HG03571 (cell line): ENCODE data around the gene SERPINB5.

Experiments used
- ATAC-seq: cut with Tn5 transposase; IDR thresholded peaks from one replicate; pipeline ENCODE4 v1.9.1; 2021; ENCODE audit not compliant: unreplicated experiment

The SERPINB5 gene

DNA sequence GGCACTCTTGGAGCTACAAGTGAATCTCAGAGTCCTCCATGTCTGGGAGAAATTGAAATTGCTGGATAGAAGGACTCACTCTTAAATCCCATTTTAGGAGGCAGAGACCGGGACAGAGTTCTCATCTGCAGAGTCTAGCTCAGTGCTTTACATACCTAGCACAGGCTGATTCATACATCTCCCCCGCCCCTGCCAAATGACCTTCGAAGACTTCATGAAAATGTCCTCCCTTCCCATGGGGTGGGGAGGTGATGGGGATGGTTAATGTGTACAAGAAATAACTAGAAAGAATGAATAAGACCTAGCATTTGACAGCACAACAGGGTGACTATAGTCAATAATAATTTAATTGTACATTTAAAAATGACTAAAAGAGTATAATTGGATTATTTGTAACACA, 8.2 kb upstream of the SERPINB5 start:
- ATAC-seq = no peak

DNA sequence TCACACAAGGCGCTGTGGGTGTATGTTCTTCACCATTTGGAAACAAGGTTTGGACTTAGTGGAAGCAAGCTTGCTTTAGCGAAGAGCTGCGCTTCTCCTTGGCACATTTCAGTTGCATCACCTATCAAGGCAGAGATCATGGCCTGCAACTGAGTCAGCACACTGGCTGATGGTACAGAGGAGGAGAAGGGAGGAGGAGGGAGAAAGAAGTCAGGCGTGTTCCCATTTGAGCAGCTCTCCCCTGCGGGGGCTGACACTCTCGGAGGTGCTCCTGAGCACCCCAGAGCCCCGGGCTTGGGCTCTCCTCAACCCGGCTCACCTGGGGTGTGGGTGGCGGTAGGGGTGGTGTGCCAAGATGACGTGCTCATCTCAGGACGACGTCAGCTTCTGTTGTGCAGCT, 6.0 kb upstream of the SERPINB5 start:
- ATAC-seq = no peak

DNA sequence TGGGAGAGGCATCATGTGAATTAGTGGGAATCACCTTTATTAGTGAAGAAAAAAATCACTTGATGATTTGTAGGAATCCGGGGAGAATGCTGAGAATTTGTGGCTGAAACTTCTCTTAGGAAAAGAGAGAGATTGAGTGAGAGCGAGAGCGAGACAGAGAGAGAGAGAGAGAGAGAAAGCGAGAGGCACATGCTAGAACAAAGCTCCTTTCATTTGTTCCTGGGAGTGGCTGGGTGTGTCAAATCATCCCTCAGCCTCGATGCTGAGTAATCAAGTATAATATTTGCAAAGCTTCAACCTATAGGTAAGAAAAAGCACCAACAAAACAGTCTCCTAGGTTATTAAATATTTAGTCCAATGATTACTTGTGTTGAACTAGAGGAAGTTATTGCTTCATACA, 4.4 kb upstream of the SERPINB5 start:
- ATAC-seq = no peak

DNA sequence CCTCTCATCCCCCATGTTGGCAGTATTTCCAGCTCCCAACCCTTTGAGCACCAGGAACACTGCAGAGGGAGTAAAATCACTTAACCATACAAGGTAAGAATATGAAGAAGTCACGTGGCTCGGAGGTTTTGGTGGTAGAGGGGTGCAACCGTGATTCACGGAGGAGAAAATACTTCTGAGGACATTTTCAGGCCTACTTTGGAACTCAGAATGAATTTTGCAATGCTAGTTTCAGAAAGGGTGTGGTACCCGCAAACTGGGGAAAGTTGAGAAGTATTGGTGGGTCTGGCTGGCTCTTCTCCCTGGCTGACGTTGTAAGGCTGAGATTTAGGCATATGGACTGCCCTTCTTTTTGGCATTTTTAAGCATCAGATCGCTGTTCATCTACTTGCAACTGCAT, 442 bp downstream of the SERPINB5 start:
- no peak for ATAC-seq

DNA sequence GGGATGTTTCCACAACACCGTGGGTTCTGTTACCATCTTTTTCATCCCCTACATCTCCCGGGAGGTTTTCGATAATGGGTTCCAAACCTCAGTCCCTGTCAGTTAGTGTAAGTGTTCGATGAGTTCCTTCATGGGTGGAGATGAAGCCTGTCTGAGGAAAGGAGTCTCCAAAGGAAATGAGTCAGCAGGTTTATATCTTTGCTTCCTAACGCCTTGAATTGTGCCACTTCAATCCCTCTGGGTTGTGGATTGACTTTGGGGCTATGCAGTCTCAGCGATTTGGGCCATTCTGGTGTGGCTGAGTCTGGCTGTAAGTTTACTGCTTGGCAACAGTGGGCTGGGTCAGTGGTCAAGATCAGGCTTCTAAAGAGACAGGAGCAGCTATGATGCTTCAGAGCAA, 1.2 kb downstream of the SERPINB5 start:
- no peak for ATAC-seq

DNA sequence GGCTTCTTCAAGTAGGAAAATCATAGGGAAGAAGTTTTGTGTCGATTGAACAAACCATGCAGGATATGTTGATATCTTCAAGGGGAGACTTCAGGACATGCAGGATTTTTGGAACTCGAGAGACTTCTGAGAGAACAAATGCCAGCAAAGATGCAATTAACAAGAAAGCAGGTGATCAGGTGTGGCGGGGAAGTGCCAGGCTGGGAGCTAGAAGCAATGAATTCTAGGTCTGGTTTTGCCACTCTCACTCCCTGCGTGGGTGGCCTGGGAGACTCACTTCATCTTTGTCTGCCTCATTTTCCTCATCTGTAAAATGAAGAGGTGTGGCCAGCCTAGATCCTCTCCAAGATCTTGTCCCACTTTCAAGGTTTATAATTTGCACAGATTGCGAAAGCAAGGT, 3.1 kb downstream of the SERPINB5 start:
- no peak for ATAC-seq

DNA sequence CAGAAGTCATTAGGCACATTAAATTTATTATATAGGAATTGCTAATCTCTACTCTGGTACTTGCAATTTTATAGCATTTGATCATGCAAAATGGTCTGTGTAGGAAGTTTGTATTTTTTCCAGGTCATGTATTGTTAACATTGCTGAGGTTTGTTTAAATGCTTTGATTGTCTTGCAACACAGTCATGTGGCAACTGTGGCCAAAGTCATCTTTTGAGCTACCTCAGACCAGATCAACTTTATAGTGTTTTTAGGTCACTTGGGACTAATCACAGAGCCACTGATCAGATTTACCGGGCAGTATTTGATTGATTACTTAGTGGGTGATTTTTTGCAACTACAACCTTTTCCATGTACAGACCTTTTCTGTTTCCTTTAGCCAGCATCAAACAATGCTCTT, 3.7 kb downstream of the SERPINB5 start:
- ATAC-seq = no peak

DNA sequence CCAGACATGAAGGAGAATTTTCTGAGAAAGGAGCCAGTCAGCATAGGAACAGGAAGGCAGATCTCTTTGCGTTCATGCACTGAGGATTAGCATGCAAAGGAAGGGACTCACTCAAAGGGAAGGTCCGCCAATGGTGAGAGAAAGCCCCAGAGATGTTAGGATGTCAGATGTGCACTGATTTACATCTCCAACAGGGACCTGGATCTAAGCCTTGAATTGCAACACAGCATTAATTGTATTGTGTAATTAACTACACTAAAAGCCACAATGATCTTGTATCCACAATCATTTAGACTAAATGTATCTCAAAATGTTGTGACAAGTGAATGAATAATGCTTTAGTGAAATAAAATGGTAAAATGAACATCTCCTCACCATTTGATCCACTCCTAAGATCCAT, 4.2 kb downstream of the SERPINB5 start:
- ATAC-seq = no peak

DNA sequence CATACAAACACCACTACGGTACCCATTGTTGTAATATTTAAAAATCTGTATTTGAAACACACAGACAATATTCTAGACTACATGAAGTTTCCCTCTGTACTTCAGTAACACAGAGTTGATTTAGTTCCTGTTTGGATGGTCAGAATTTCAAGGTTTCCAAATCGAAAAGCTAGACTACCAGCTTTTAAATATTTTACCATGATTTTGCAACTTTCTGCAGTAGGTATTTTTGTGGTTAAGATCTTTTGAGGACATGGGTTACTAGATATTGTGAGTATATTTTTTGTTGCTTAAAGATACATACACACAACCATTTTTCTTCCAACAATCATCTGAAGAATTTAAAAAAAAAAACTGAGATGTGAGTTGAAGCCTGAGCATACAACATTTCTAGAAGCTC, 10.9 kb downstream of the SERPINB5 start:
- no peak for ATAC-seq

DNA sequence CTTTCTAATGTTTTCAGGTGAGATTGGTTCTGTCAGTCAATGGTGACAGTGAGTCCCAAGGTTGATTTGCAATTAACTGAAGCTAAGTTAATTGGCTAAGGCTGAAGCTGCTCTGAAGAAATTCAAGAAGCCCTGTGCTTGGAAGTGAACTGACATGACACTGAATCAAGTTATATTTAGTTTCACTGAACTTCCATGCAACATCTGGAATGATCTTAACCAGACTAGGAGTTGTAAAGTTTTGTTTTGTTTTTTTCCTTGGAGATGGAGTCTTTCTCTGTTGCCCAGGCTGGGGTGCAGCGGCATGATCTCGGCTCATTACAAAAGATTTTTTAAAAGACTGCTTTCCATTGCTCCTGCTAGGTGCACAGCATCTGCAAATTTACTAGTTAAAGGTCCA, 11.4 kb downstream of the SERPINB5 start:
- no peak for ATAC-seq

DNA sequence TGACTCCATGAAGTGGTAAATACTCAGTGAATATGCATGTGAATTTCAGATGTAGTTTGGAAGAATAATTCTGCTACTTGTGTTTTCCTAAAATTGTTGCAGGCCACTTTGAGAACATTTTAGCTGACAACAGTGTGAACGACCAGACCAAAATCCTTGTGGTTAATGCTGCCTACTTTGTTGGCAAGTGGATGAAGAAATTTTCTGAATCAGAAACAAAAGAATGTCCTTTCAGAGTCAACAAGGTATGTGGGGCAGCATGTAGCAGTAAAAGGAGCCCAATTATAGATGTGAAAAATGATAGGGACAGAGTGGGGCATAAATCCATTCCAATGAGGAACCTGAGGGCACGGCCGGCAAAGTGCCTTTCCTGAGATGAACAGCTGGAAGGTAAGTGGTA, 16.1 kb downstream of the SERPINB5 start:
- ATAC-seq = no peak

DNA sequence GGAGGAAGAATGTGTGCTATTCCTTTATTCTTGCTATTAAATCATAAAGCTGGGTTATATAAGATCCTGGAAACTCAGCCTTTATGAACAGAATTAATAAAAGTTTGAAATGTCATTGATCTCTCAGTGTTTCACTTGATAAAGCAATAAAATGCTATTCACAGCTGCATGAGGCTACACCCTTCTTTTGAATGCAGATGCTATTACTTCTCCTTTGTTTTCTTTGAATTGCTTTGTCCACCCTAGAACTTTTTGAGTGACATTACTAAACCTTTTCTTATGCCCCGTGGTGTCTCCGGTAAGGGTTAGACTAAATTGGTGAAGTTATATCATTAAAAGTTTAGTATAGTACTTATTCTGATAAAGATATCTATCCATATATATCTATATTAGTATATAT, 18.9 kb downstream of the SERPINB5 start:
- no peak for ATAC-seq

DNA sequence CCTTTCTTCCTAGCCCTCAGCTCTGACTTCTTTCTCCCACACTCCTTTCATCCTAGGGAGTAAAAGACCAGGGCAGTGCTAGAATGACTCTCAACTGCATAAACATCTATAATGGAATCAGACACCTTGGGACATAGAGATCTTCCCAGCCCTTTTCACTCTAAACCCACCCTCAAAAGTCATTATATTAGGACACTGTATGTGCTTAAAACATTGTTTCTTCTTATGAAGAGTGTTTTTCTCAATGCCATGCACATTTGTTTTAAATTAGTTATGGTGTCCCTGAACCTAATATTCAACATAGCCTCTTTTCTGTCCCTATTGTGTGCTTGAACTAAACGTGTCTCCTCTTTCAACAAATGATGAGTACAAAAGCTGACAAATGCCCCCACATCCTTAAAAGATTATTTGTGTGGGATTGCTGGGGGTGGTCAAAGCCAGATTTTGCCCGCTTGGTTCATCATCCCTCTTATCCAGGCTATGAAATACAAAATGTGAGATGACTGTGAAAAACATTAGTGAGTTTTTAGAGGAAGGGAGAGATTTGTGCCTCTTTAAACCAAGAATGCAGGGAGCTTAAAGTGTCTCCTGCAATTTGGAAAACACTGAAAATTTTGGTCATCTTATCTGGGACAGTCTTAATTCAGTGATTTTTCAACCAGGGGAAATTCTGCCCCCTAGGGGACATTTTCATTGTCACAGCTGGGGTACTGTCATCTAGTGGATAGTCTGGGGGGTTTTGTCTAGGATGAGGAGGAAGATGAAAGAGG, 29.0 kb downstream of the SERPINB5 start:
- ATAC-seq = no peak

DNA sequence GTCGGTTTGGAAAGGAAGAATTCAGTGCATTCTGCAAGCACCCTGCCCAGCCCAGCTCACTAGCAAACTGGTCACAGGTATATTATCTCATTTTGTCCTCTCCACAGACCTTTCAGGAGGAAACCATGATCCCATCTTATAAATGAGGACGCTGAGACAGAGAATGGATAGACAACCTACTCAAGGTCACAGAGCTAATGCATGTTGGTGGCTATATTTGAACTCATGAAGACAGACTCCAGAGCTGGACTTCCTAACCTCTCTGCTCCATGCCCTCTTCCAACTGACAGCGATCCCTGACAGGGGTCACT, 29.5 kb downstream of the SERPINB5 start:
- ATAC-seq = no peak

DNA sequence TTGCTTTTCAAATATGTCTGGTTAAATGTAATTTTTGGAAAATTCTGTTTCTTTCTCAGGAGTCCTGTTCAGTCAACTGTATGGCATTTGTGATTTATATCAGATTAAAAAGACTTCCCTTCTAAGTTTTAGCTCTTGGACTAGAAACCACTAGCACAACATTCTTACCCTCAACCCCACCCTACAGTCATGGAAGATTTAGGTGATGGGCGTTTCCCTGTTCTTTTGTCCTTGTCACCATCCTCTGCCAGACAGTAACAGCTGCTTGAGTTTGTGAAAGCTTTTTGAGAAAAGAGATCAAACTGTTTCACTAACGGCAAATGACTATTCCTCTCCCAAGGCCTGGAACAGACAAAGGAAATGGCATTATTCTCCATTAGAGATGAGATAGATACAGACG, 31.8 kb downstream of the SERPINB5 start:
- no peak for ATAC-seq

DNA sequence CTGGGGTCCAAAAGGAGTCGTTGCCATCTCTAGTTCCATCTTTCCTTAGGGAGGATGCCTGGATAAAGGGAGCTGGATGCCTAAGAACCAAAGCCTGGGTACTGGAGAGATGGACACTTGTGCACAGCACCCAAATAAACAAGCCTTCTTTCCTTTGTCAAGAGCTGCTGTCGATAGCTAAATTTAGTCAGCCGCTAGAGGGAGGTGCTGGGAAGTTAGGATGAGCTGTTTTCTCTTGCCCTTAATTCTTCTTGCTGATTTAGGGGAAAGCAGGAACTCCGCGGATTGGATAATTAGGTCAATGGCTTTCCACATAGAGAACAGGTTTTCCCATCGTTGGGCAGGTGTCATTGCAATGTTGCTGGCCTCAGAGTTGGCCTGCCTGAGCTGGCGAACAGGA, 34.5 kb downstream of the SERPINB5 start:
- ATAC-seq = no peak

DNA sequence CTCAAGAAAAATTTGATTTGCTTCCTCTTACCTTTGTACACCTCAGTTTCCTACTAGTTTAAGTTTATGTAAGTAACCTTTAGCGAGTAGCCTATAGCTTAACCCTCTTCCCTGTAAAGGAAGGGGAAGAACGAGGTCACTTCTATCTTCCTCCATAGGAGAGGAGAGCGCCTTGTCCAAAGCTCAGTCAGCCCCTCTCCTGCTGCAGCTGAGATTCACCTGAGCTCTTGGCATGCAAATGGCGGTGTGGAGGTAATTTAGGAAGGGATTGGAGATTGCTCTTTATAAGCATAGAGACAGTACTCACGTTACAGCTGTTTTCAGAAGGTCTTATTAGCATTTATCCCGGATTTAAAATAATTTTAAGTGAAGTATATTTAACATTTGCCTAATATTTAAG, 37.6 kb downstream of the SERPINB5 start:
- no peak for ATAC-seq

DNA sequence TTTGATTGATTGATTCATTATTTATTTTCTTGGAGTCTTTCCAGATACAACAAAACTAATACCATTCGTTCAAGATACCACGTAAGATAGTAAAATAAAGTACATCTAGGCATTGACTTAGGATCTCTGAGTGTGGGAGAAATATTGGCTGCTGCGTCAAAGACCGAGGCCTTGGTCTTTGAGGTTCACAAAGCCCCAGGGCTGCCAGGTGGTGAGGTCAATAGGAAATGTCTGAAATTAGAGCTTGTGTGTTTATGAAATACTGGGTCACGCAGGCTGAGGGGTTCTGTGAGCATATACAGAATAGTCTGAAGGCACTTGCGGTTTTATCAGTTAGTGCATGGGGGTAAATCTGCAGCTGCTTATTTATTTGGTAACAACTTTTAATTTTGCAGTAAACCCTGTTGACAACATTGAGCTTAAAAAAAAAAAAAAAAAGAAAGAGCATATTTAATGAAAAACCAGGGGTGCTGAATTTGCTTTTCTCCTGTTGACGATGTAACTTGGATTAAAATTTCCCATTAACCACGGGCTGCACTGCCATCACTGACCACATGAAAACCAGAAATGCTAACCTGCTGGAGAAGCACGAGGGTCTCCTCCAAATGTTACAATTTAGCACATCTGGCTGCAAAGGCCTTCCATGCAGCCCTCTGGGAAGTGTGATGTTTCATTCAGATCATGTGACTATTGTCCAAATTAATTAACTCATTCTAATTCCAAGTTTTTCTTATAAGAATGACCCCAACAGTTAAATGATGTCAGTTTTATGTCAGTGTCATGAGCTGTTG, 38.3 kb downstream of the SERPINB5 start:
- no peak for ATAC-seq

DNA sequence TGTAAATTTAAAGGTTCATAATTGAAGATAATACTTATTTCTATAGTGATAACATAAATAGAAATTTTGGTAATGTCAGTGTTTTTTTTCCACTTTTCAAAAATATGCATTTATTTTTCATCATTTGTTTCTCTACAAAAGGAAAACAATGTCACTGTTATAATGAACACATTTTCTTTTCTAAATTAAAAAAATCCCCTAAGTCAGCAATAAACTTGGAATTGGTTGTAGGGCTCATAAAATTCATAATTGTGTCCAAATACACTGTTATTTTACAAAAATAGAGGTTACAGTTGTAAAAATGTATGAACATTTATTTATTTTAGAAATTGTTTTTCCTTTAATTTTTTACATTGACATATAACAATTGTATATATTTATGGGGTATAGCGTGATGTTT, 39.0 kb downstream of the SERPINB5 start:
- ATAC-seq = no peak

DNA sequence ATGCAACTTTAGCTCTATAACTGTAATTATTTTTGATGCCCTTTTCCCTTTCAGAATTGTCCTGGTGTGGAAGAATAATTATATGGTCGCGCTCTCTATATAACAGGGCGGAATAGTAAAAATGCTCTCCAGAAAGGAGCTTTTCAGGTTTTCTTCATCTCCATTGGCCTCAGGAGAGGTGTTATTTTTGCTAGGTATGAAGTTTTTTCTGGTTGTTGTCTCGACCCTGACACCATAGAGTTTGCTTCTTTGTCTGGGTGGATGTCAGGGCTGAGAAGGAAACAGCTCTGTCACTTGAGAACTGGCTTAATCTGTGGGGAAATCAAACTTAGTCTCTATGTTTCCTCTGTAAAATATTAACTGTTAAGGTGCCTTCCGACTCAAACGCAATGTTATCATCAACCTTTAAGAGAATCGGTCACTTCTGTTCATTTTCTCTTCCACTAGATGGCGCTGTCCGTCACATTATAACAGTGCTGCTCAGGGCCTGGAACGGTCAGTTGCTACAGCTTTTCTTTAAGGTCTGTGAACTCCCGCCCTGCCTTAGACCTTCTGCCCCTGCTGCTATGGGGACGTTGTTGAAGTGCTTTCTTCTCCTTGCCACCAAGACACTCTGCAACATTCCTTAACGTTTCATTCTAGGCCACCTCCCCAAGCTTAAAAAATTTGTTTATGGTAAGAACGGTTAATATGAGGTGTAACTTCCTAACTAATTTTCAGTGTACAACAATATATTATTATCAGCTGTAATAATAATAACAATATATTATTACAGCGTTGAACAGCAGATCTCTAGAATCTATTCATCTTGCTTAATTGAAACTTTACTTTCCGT, 41.6 kb downstream of the SERPINB5 start:
- ATAC-seq = peak; percentile 89

DNA sequence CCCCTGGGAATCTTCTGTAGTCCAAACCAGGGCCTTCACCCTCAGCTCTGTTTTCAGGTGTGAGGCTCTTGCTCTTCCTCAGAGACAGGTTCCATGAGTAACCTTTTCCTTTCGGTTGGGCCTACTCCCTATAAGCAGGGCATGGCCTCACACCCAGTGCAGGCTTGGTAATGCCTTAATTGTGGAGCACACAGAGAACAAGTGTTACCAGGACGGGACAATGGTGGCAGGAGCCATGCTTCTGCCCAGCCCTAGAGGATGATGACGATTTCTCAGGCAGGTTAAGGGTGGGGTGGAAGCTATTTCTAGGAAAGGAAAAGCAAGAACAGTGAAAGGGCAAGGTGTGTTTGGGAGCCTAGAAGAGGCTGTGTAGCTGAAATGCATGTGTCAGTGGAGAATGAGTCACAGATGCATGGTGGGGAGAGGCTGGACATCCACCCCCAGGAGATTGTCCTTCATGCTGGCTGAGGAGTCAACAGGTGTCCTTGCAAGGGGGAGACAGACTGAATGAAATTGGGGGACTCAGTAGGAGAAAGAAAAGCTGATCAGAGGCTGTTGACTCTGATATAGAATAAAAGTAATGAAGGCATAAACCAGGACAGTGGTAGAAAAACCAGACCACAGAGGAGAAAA, 43.4 kb downstream of the SERPINB5 start:
- ATAC-seq = no peak
